IMR-90 (cell line): ENCODE measurements around the gene TBC1D24. TPM values are rescaled to one million over a fixed set of nuclear protein-coding genes. Genes with fewer than 3 reads are reported as not detected.
"Not testable (repeated sequence)": the region's sequence is repeated elsewhere in the genome, so short reads cannot be mapped to it uniquely, and the experiment has no call there.

ENCODE experiments used
- ATAC-seq: fragments of 200-7000 bp; cut with Tn5 transposase; 2 replicates; pipeline ENCODE4 v1.9.1; 2020; ENCODE audit warnings: low read depth, mild to moderate bottlenecking, moderate library complexity
- BruUV-seq: library from RNA; stranded (reverse); fragments of 400-500 nt; replicated peaks from 2 replicates; lab custom pipeline; 2021; lab: Mats Ljungman, UMichigan
- CTCF ChIA-PET: fragments of 300-600 bp; formaldehyde crosslinking; extraction: SDS; loops from one replicate; lab custom pipeline; 2021; ENCODE audit warnings: antibody characterized with exemption; lab: Yijun Ruan, JAX
- POLR2A ChIA-PET: fragments of 300-600 bp; sonication (Branson Sonifier 250); formaldehyde crosslinking; loops from one replicate; lab custom pipeline; 2022; ENCODE audit warnings: antibody characterized with exemption; ENCODE audit not compliant: unreplicated experiment; lab: Charles Lee
- DNase-seq: peaks from one replicate; pipeline ENCODE4 v3.0.0; 2013
- H2AFZ ChIP-seq: replicated peaks from 2 replicates; pipeline ENCODE3; 2013; ENCODE audit warnings: low read length, mild to moderate bottlenecking; ENCODE audit not compliant: poor library complexity
- H2AK5ac ChIP-seq: 2 replicates; pipeline ENCODE4 v1.6.1; 2013; ENCODE audit warnings: low read depth, low read length, inconsistent platforms
- H2AK9ac ChIP-seq: replicated peaks from 2 replicates; pipeline ENCODE3; 2013; ENCODE audit warnings: mild to moderate bottlenecking, low read depth, low read length, moderate library complexity; ENCODE audit not compliant: poor library complexity
- H2BK120ac ChIP-seq: 2 replicates; pipeline ENCODE4 v1.6.1; 2013; ENCODE audit warnings: low read depth, low read length, inconsistent platforms
- H2BK15ac ChIP-seq: 3 replicates; pipeline ENCODE4 v1.6.1; 2013; ENCODE audit warnings: low read depth, low read length, inconsistent platforms
- H2BK20ac ChIP-seq: 2 replicates; pipeline ENCODE4 v1.6.1; 2013; ENCODE audit warnings: low read depth, mild to moderate bottlenecking, inconsistent platforms, low read length, moderate library complexity
- H2BK5ac ChIP-seq: 2 replicates; pipeline ENCODE4 v1.6.1; 2013; ENCODE audit warnings: mild to moderate bottlenecking, low read depth, low read length, inconsistent platforms; ENCODE audit not compliant: poor library complexity, severe bottlenecking
- H3K14ac ChIP-seq: replicated peaks from 2 replicates; pipeline ENCODE4 v1.6.1; 2013; ENCODE audit warnings: low read depth, low read length, inconsistent platforms
- H3K18ac ChIP-seq: 2 replicates; pipeline ENCODE4 v1.6.1; 2013; ENCODE audit warnings: low read depth, low read length, control low read depth
- H3K23ac ChIP-seq: 2 replicates; pipeline ENCODE4 v1.6.1; 2013; ENCODE audit warnings: low read depth, low read length, inconsistent platforms
- H3K27ac ChIP-seq: 2 replicates; pipeline ENCODE4 v1.5.1; 2013; ENCODE audit warnings: mild to moderate bottlenecking, control low read depth, low read length; ENCODE audit not compliant: insufficient read depth
- H3K27me3 ChIP-seq: 2 replicates; pipeline ENCODE4 v1.6.1; 2013; ENCODE audit warnings: low read length; ENCODE audit not compliant: control insufficient read depth, insufficient read depth
- H3K36me3 ChIP-seq: 2 replicates; pipeline ENCODE4 v1.6.1; 2013; ENCODE audit warnings: low read length, mixed read lengths; ENCODE audit not compliant: control insufficient read depth, insufficient read depth
- H3K4ac ChIP-seq: 2 replicates; pipeline ENCODE4 v1.6.1; 2013; ENCODE audit warnings: low read depth, low read length, inconsistent platforms
- H3K4me1 ChIP-seq: 2 replicates; pipeline ENCODE4 v1.6.1; 2013; ENCODE audit warnings: low read length, mixed read lengths; ENCODE audit not compliant: control insufficient read depth, insufficient read depth
- H3K4me2 ChIP-seq: 2 replicates; pipeline ENCODE4 v1.6.1; 2013; ENCODE audit warnings: low read depth, mild to moderate bottlenecking, control low read depth, low read length, moderate library complexity
- H3K4me3 ChIP-seq: 2 replicates; pipeline ENCODE4 v1.5.1; 2013; ENCODE audit warnings: low read depth, mild to moderate bottlenecking, control low read depth, low read length, moderate library complexity; ENCODE audit not compliant: insufficient read depth
- H3K56ac ChIP-seq: 2 replicates; pipeline ENCODE4 v1.6.1; 2013; ENCODE audit warnings: low read length, inconsistent platforms; ENCODE audit not compliant: insufficient read depth; ENCODE audit errors: extremely low read depth
- H3K79me1 ChIP-seq, 2 experiments: 2 replicates each; pipeline ENCODE4 v1.6.1; 2013; ENCODE audit warnings: low read length in 2 of 2, inconsistent platforms in 1 of 2, low read depth in 1 of 2
- H3K9ac ChIP-seq: 2 replicates; pipeline ENCODE4 v1.6.1; 2013; ENCODE audit warnings: low read depth, low read length, control low read depth
- H3K9me1 ChIP-seq: 2 replicates; pipeline ENCODE4 v1.6.1; 2013; ENCODE audit warnings: low read length, inconsistent platforms; ENCODE audit not compliant: insufficient read depth
- H3K9me3 ChIP-seq: 2 replicates; pipeline ENCODE4 v1.6.1; 2013; ENCODE audit warnings: low read length; ENCODE audit not compliant: control insufficient read depth, insufficient read depth
- H4K20me1 ChIP-seq: 2 replicates; pipeline ENCODE4 v1.6.1; 2013; ENCODE audit warnings: low read length, inconsistent platforms; ENCODE audit not compliant: insufficient read depth
- H4K5ac ChIP-seq: 2 replicates; pipeline ENCODE4 v1.6.1; 2013; ENCODE audit warnings: mild to moderate bottlenecking, low read depth, low read length, control low read depth
- H4K8ac ChIP-seq, 2 experiments: 2 replicates each; pipeline ENCODE4 v1.6.1; 2013; ENCODE audit warnings: low read depth in 2 of 2, low read length in 2 of 2, control low read depth in 1 of 2, inconsistent platforms in 1 of 2
- H4K91ac ChIP-seq: 2 replicates; pipeline ENCODE4 v1.6.1; 2013; ENCODE audit warnings: low read depth, low read length, inconsistent platforms; ENCODE audit not compliant: insufficient read depth
- WGBS, 2 experiments: methylation state at CpG; one replicate each; pipeline versions ENCODE4 v1.1.5 to v1.1.7; 2013; ENCODE audit warnings: missing lambda C conversion rate in 2 of 2; ENCODE audit not compliant: insufficient read length in 1 of 2; ENCODE audit errors: extremely low coverage in 2 of 2; 5-methylcytosine and 5-hydroxymethylcytosine counted together
- dilution Hi-C: fragments of 300-500 bp; cut with HindIII; formaldehyde crosslinking; loops from one replicate; pipeline ENCODE4 v1.14.3; 2018; ENCODE audit warnings: low sequenced_read_pairs; ENCODE audit not compliant: unreplicated experiment
- in situ Hi-C: fragments of 300-500 bp; cut with MboI; formaldehyde crosslinking; loops from 3 replicates; pipeline ENCODE4 v1.14.3; 2019; ENCODE audit warnings: low sequenced_read_pairs, inconsistent platforms, mixed read lengths
- intact Hi-C: fragments of 100-400 bp; cut with micrococcal nuclease; formaldehyde crosslinking; loops from 2 replicates; pipeline ENCODE4 v1.10.0; 2022
- polyA plus RNA-seq, 3 experiments: library from polyadenylated mRNA; depleted of rRNA; stranded (reverse); fragments of >200 nt; gene quantifications; 2 replicates each; pipeline ENCODE4 v1.2.3, GENCODE V29; 2012; ENCODE audit warnings: low replicate concordance in 1 of 3
- total RNA-seq: library from RNA; depleted of rRNA; stranded (reverse); fragments of >200 nt; gene quantifications from 2 replicates; pipeline ENCODE4 v1.2.3, GENCODE V29; 2012

TBC1D24 gene
- total and polyA plus RNA-seq, 2 of the 4 experiments (the other 2 are of a cell fraction): 7.5 to 13.4 TPM

GRCh38 chr16:2534335-2534734, 59.4 kb downstream of the TBC1D24 start:
- ATAC-seq, intact Hi-C loops, H3K27ac ChIP-seq, H3K56ac ChIP-seq, H3K18ac ChIP-seq, dilution Hi-C loops, H4K91ac ChIP-seq, H2AK9ac ChIP-seq, H2BK5ac ChIP-seq, H2BK20ac ChIP-seq, H2BK120ac ChIP-seq, H2AK5ac ChIP-seq, H4K5ac ChIP-seq, H3K4me2 ChIP-seq, H3K14ac ChIP-seq, POLR2A ChIA-PET, BruUV-seq, H3K23ac ChIP-seq, DNase-seq, in situ Hi-C loops, H3K4ac ChIP-seq, H2BK15ac ChIP-seq, H3K27me3 ChIP-seq, H3K9ac ChIP-seq, H3K36me3 ChIP-seq, H2AFZ ChIP-seq, H4K8ac ChIP-seq, H3K4me3 ChIP-seq, H4K20me1 ChIP-seq, CTCF ChIA-PET, H3K9me3 ChIP-seq: not testable (repeated sequence)
- H3K9me1 ChIP-seq: peaks cover 12% of the 10 kb centered on the region; the same call in 1 of the 2 replicates
- no CpG with 5 or more reads among the region's 5 CpGs for WGBS, 2 experiments
- peaks cover 0 to 21% of the 10 kb centered on the region in 2 experiments; a peak in 3 of 4 replicates for H3K79me1 ChIP-seq
- peaks cover 20% of the 10 kb centered on the region for H3K4me1 ChIP-seq
